ENCODE results near the gene SKP1. TPM values are rescaled to one million over a fixed set of nuclear protein-coding genes. Genes with fewer than 3 reads are reported as not detected.

Gene SKP1
- total RNA-seq, 1 experiment from 2014 or later = 715 TPM

DNA sequence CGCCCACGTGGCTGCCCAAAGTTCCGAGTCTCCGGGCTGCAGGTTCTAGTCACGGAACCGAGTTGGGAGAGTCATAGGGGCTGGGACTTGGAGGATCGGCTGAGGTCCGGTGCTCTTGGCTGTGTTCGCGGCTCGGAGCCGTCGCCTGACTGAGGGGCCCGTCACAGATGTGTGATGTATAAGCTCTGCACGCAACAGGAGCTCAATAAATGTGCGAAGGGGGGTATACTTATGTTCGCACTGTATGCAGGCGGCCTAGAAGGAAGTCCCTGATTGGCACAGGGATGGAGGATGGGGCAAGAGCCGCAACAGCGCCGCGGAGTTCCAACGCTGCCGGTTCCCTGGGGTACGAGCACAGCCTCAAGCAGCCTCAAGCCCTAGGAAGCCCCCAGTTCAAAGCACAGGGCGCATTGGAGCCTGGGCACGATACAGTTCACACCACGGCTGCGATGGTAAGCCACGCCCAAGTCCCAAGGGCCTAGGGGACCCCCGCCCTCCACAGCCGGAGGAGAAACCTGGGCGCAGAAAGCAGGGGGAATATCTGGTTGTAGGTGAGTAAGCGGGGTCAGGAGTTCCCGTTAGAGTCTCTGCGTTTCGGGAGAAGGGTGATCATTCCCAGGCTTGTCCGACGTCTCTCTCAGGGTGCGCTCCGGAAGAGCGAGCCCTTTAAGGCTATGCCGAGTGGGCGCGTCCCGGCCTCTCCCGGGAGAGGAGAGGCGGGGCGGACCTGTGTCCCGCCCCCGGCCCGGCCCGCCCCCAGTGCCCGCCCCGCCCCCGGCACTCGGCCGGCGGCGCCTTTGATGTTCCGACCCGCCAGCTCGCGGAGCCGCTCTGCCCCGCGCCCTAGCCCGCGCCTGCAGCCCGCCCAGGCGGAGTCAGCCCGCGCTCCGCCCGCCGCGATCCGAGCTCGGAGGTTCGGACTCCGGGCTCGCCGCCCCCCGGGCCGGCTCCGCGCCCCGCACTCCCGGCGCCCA, 62.6 kb downstream of the SKP1 start, which contains the start of gene TCF7:
Gene TCF7 (plus strand): TSS at position 780 of the 974 bp plus-strand sequence. CDS start 226 bp downstream, outside the sequence.
- peak; percentile 78 for DNase-seq (ENCODE audit: low read depth)

DNA sequence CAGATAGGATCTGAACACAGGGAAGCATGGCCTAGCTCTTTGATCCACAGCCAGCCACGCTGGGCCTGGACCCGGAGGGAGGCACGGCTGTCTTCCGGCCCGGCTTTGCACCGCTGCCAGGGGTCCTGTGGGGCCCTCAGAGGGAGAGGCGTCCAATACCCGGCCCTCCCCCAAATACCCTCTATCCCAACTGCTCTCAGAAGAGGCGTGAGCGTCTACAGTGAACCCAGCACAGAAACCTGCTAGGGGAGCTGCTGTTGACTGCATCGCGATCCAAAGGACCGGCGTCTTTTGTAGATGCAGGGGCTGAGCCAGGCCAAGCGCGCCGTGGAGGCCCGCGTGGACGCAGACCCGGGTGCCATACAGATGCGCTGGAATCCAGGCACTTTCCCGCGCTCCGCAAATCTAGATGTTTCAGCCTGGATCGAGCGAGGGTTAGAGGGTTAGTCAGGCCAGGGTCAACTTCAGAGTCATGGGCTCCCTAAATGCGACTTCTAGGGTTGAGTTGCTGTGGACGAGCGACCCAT, 63.3 kb downstream of the SKP1 start:
- no peak for DNase-seq (ENCODE audit: low read depth)

DNA sequence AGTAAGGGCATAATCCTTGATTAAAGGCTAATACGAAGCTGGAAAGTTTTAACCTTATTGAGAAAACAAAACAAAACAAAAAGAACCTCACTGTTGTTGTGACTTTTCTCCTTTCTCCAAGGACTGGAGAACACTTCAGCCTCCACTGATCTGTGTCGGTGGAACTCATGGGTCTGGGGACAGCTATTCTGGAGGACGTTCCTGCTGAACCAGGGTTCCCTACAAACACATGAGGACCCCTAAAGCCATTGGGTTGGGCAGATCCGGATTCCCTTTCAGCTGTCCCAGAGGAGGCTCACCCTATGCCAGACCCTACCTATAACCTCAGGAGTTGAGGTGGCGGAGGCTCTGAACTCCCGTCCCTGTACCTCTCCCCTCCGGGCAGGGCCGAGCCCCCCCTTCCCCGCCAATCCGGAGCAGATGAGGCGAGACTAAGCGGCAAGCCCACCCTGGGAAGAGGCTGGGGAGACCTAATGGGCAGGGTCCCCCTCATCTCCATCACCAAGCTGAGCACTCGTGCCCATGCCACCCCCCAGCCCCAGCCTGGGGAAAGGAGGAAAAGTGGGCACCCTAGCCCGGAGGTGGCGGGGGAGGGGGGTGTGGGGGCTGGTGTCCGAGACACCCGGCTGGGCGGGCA, 63.9 kb downstream of the SKP1 start:
- DNase-seq (ENCODE audit: low read depth) = no peak

DNA sequence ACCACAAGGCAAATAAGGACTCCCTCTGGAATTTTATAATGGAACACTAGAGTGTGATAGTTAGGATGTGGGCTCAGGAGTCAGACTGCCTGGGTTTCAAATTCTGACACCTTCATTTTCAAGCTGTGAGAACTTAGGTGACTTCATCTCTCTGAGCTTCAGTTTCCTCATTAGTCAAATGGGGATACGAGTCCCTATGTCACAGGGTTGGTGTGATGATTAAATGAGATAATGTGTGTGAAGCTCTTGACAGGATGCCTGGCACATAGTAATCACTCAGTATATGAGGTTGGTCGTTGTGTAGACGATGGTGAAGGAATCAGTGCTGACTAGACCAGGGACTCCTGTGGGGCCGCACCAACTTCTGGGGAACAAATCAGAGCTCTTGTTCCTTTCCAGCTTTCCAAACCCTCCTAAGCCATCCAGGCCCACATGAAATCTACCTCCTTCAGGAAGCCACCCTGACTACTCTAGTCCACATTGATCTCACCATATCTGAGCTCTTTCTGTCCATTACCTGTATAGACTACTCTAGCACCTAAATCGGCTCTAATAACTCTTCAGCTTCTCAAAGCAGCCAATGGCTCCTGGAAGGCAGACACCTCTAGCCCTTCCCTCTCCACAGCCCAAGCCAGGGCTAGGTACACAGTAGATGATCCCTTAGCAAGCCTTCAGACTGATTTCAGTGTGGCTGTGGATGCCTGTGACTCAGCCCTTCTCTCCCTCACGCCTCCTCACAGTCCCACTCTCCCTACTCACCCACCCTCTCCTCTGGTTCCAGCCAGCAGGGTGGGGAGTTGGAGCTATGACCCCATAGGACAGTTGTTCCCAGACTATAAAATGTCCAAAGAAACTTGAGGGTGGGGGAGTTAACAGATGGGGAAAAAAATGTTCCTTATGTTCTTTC, 64.8 kb downstream of the SKP1 start:
- DNase-seq (ENCODE audit: low read depth) = peak; percentile 44

DNA sequence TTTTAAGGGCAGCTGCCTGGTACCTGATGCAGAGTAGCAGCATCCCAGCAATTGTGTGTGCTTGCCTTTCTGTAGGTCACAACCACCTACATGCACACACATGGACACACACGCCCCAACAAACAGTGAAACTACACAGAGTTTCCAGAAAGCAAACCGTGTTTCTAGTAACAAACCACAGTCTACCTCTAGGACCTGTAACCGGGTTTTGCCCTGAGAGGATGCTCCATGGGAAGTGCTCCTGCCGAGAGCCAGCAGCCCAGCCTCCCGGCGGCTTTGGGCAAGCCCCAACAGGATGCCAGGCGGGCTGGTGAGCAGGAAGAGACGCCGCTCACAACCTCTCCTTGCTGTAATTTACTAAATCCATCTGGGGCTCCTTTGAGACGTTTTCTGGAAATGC, 66.4 kb downstream of the SKP1 start:
- no peak for DNase-seq (ENCODE audit: low read depth)

DNA sequence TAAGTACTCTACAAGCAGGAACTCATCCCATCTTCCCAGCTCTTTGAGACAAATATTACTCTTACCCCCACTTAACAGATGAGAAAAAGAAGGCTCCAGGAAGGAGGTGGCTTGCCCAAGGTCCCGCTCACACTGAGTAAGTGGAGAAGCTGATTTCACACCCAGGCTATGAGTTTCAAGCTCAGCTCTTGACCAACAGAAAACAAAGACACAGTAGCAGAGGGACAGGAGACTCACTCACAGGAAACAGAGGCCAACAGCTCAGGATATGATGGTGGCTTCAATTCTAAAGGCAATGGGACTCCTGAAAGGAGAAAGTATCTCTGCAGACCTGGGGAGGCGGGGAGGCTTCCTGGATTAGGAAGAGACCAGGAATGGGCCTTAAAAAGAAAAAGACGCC, 69.0 kb downstream of the SKP1 start:
- no peak for DNase-seq (ENCODE audit: low read depth)

DNA sequence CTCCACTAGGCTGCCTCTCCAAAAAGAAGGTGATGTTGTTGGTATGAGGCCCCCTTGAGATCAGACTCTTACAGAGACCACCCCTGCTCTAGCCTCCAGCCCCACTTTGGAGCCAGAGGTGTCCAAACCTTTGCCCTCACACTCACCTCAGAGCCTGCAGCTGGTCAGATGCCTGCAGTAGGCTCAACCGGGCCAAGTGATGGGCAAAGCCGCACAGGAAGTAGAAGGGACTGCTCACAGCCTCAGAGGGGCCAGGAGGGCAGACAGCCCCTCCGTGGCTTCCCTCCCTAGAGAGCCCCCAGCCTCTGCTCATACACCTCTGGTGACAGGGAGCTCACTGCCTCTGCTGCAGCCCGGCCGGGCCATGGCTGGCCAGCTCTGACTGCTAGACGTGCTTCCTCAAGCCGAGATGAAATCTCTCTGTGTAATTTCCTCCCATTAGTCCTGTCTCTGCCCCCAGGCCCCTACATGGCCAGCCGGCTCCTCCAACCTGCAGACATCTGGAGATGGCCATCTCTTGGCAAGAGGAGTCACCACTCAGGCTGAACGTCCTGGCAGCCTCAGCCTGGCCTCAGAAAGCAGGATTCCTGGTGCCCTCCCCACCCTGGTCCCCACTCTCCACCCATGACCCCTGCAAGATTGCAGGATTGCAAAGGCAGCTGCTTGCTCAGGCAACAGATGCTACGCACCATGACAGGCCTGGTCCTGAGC, 69.6 kb downstream of the SKP1 start:
- DNase-seq (ENCODE audit: low read depth) = no peak

DNA sequence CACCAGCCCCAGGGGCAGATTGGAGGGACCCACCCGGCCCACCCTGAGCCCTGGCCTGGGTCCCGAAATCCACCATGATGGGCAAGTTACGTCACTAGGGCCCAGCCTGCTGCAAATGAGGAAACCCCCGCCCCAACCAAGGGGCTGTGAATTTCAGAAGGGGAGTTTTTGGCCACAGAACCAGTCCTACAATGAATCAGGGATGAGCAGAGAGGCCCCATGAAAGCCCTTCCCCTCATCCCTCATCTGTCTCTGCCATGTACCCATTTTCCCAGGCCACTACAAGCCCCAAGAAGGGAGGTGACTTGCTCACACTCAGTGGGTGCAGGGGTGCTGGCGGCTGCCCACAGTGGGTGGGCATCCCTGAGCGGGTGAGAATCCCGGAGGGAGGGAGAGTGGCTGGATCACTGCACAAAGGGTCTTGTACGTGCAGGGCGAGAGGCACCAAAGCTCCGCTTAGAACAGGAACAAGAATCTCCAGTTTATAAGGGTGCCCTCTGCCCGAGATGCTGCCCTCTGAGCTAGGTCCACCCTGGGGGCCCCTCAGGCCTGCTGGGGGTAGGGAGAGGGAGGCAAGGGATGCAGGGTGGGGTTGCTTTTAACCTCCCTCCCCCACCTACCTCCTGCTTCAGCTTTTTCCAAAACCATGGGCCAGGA, 72.6 kb downstream of the SKP1 start:
- no peak for DNase-seq (ENCODE audit: low read depth)

DNA sequence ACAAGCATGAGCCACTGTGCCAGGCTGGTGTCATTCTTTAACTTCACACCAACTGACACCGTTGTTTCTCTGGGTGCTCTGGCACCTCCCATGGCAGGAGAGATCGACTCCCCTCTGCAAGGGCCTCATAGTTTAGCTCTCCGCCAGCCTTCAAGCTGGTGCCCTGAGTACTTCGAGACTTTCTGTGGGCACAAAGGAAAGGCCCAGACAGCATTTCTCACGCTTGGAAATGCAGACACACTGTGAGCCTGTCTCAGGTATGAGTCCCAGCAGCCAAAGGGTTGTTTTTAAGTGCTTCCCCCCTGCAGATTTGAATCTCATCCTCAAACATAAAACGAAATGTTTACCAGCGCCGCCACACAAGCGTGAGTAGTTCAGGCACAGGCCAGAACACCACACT, 73.4 kb downstream of the SKP1 start:
- no peak for DNase-seq (ENCODE audit: low read depth)

DNA sequence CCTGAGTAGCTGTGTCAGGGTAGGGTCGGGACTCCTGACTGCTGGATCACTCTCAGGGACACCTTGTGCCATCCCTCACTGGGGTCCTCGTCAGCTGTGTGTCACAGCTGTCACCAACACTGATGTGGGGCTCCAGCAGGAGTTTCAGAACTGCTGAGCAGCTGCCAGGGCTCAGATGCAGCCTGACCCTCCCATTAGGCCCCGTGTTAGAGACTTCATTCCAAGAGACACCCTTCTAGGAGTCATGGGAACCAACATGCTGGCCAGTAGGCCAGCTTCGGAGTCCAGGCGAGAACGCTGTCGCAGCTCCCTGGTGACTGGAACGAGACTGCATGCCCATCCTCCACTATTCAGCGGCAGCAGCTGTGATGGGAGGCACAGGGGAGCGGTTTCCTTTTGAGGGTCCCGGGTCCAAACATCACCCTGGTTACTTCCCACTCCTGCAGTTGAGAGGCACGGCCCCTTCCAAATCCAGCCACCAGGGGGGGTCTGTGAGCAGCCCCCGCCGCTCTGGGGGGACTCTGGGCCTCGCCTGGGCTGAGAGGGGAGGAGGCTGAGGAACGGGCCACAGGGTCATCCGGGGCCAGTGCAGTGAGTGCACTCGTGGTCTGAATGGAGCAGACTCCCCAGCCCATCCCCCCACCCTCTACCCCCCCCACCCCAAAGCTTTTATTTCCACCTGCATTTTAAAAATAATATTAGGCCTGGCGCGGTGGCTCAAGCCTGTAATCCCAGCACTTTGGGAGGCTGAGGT, 74.9 kb downstream of the SKP1 start:
- DNase-seq (ENCODE audit: low read depth) = peak; percentile 28

DNA sequence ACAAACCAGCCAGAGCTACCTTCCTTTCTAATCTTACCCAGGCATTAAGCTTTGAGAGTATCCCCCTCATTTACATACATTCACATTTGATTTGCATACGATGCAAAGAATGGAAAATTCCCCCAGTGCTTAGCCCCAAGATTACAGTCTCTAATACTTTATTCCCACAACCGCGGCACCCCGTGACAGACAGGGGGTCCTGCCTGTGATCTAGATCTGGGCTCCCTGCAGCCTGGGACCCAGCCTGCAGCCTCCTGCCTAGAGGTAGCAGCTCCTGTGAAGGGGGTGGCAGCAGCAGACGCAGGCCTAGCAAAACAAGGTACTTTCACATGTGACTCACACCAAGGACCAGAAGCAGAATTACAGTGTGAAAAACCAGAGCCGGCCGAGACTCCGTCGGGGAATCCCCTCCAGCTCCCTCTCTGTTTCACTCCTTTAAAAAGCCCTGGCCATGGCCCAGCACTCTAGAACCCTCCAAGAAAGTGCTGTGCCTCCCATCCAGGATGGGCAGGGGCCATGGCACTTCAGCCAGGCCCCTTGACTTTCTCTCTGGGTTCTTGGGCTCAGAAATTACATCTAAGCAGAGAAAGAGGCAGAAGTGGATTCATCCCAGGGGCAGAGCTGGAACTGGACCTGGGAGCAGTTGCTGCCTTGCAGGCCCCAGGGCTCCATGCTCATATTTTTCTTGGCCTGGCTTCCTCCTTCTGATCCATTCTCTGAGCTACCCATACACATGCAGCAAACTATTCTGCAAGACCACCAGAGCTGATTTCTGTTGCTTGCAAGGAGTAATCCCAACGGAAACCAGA, 76.3 kb downstream of the SKP1 start:
- DNase-seq (ENCODE audit: low read depth) = peak; percentile 76

DNA sequence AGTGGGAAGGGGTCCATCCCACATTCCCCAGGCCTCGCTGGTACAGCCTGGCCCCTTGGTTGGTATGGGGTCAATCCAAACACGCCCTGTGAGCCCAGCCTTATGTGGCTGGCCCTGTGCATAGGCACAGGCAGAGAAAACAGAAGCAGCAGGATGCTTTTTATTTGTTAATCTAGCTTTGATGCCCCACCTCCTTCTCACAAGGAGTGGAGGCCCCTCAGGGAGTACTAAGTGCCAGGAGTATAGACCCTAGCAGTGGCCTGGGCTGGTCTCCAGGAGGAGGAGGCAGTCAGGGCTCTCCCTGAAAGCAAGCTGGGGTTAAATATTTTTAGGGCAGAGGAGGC, 76.8 kb downstream of the SKP1 start:
- DNase-seq (ENCODE audit: low read depth) = no peak

DNA sequence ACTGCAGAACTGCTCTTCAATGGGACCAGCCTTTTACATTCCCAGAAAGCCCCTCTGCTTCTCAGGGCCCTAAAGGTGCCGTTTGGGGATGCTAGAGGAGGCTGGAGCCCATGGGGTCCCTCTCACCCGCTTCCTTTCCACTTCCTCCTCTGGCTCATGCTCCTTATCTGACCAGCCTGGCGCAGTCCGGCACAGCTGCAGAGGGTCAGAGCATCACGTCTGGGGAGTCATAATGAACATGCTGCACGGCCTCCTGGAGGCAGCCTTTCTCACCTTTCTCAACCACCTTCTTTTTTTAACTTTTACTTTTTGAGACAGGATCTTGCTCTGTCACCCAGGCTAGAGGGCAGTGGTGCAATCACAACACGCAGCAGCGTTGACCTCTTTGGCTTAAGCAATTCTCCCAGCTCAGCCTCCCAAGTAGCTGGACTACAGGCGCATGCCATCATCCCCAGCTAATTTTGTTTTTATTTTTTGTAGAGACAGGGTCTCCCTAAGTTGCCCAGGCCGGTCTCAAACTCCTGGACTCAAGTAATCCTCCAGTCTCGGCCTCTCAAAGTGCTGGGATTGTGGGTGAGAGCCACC, 77.4 kb downstream of the SKP1 start:
- no peak for DNase-seq (ENCODE audit: low read depth)

Other genes with a start within 250 kb of the SKP1 start
- gene C5orf15, start 208.3 kb downstream of the SKP1 start, total RNA-seq (2014; rRNA removed; shearing (Covaris generic)) = 196 and 216 TPM in 2 replicates
- gene VDAC1, start 172.0 kb downstream of the SKP1 start, total RNA-seq (2014; rRNA removed; shearing (Covaris generic)) = 373 and 402 TPM in 2 replicates
- 5.2 and 7.4 TPM in 2 replicates for gene TCF7, start 62.3 kb downstream of the SKP1 start, total RNA-seq (2014; rRNA removed; shearing (Covaris generic))
- gene PPP2CA, start 49.1 kb upstream of the SKP1 start, total RNA-seq (2014; rRNA removed; shearing (Covaris generic)) = 233 and 257 TPM in 2 replicates
- gene CDKL3, start 190.2 kb upstream of the SKP1 start, total RNA-seq (2014; rRNA removed; shearing (Covaris generic)) = 0.17 and 0.94 TPM in 2 replicates
- 46.0 and 50.0 TPM in 2 replicates for gene UBE2B, start 194.6 kb upstream of the SKP1 start, total RNA-seq (2014; rRNA removed; shearing (Covaris generic))
- gene CDKN2AIPNL, start 234.9 kb upstream of the SKP1 start, total RNA-seq (2014; rRNA removed; shearing (Covaris generic)) = 29.9 and 37.1 TPM in 2 replicates